ENCODE data around the gene CUL5. TPM values are rescaled to one million over a fixed set of nuclear protein-coding genes. Genes with fewer than 3 reads are reported as not detected.

The CUL5 gene
- total RNA-seq (10 to 100 TPM; 35.1 to 38.6 (median 37.8) TPM), polyA plus RNA-seq (8.6 TPM)
- long read RNA-seq, donor 1, full-length matches to known transcripts: 12 of 41 reads
- long read RNA-seq, donor 1, partial matches to known transcripts: 24 of 41 reads
- long read RNA-seq, donor 1, other reads (novel, unspliced or antisense): 5 of 41 reads
- long read RNA-seq, donor 2, full-length matches to known transcripts: 7 of 9 reads
- long read RNA-seq, donor 2, partial matches to known transcripts: 1 of 9 reads
- long read RNA-seq, donor 2, other reads (novel, unspliced or antisense): 1 of 9 reads
- long read RNA-seq, donor 3, full-length matches to known transcripts: 13 of 84 reads
- long read RNA-seq, donor 3, partial matches to known transcripts: 57 of 84 reads
- long read RNA-seq, donor 3, other reads (novel, unspliced or antisense): 14 of 84 reads
- long read RNA-seq, donor 4, full-length matches to known transcripts: 8 of 19 reads
- long read RNA-seq, donor 4, partial matches to known transcripts: 6 of 19 reads
- long read RNA-seq, donor 4, other reads (novel, unspliced or antisense): 5 of 19 reads

- intact Hi-C loops (cut with DNase I): loop anchor here in 2 of 4 donors (5.0 kb wide), 1 partner anchor 213 kb away; the partner anchor contains the start of genes ATM (in 2 of the 2) and NPAT (in 2 of the 2)
- no peaks in the 10 kb centered on the region for H3K4me1 ChIP-seq (ENCODE audit: control insufficient read depth, insufficient read depth, low read length)
- peak within 1 kb of the TSS; percentile 91 for H3K4me3 ChIP-seq (ENCODE audit: low read length)
- peak; percentile 95 to 98 (median 97) for DNase-seq
- H3K27me3 ChIP-seq (ENCODE audit: control insufficient read depth, insufficient read depth): no peaks in the 10 kb centered on the region
- H3K9me3 ChIP-seq (ENCODE audit: control insufficient read depth, low read length): no peaks in the 10 kb centered on the region
- under 1% methylated on average over 72 of the region's 72 CpGs for WGBS
- H3K27ac ChIP-seq (ENCODE audit: low read length): peak within 1 kb of the TSS; percentile 95
- peak; percentile 98 for ATAC-seq
Observed at GRCh38 chr11:108008656-108009496, at the start of gene CUL5. Gene CUL5 (plus strand): TSS chr11:108008898. CDS start chr11:108009349, 451 bp downstream.

DNA sequence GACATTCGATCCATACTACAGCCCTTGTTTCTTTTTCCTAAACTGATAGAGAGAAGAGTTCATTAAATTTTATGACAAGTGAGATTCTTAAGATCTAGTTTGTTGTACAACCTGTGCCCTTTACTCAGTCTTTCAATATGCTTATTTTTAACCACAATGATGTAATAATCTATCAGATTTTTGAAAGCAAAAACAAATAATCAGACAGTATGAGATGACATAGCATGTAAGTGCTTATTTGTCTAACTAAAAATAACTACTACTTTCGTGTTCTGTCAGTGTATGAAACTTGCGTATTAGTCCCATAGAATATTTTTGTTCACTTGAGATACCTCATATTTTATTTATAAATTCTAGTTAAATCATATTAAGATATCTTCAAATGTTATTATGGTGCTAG is 47.2 kb upstream of the CUL5 start:
- intact Hi-C loops (cut with DNase I): no loop called here
- no peaks in the 10 kb centered on the region for H3K9me3 ChIP-seq (ENCODE audit: control insufficient read depth, low read length)
- H3K4me3 ChIP-seq (ENCODE audit: low read length): no peak overlapping the region
- no peaks in the 10 kb centered on the region for H3K27me3 ChIP-seq (ENCODE audit: control insufficient read depth, insufficient read depth)
- 76% methylated on average over 3 of the region's 3 CpGs for WGBS
- no peak for ATAC-seq
- no peak overlapping the region for H3K27ac ChIP-seq (ENCODE audit: low read length)
- no peak for DNase-seq
- no peaks in the 10 kb centered on the region for H3K4me1 ChIP-seq (ENCODE audit: control insufficient read depth, insufficient read depth, low read length)

DNA sequence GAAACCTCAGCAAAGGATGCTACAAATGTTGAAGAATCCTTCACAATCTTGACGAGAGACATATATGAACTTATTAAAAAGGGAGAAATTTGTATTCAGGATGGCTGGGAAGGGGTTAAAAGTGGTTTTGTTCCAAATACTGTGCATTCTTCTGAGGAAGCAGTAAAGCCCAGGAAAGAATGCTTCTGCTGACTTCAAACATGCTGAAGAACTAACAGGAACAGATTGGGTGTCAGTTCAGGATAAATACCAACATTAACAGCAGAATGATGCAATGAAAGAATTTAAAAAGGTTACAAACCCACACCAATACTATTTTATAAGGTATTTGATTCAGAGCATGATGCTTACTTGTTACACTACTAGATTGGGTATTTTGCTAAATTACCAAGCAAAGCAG is 46.5 kb upstream of the CUL5 start:
- Histone ChIP-seq H3K27me3 (ENCODE audit: control insufficient read depth, insufficient read depth) (no peaks in the 10 kb centered on the region), H3K4me1 (ENCODE audit: control insufficient read depth, insufficient read depth, low read length) (no peaks in the 10 kb centered on the region), H3K9me3 (ENCODE audit: control insufficient read depth, low read length) (no peaks in the 10 kb centered on the region), H3K27ac (ENCODE audit: low read length) (no peak overlapping the region), H3K4me3 (ENCODE audit: low read length) (no peak overlapping the region)
- DNase-seq (no peak), ATAC-seq (no peak)
- 77% methylated on average over 1 of the region's 1 CpG for WGBS
- intact Hi-C loops (cut with DNase I): no loop called here

DNA sequence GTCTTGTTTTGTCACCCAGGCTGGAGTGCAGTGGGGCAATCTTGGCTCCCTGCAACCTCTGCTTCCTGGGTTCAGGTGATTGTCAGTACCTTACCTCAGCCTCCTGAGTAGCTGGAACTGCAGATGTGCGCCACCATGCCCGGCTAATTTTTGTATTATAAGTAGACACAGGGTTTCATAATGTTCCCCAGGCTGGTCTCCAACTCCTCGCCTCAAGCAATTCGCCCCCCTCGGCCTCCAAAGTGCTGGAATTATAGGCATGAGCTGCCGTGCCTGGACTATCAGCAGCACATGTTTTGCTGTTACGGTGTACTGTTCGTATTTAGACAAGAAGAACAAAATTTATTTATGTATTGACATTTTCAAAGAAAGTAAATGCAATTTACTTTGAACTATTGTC is 45.6 kb upstream of the CUL5 start:
- Histone ChIP-seq H3K9me3 (ENCODE audit: control insufficient read depth, low read length) (no peaks in the 10 kb centered on the region), H3K4me3 (ENCODE audit: low read length) (no peak overlapping the region), H3K4me1 (ENCODE audit: control insufficient read depth, insufficient read depth, low read length) (no peaks in the 10 kb centered on the region), H3K27ac (ENCODE audit: low read length) (no peak overlapping the region), H3K27me3 (ENCODE audit: control insufficient read depth, insufficient read depth) (no peaks in the 10 kb centered on the region)
- ATAC-seq: no peak
- no peak for DNase-seq
- intact Hi-C loops (cut with DNase I): no loop called here
- WGBS: 79% methylated on average over 8 of the region's 8 CpGs

GRCh38 chr11:107969219-107969618 is 39.5 kb upstream of the CUL5 start:
- DNase-seq: no peak
- no peaks in the 10 kb centered on the region for H3K9me3 ChIP-seq (ENCODE audit: control insufficient read depth, low read length)
- no peak overlapping the region for H3K27ac ChIP-seq (ENCODE audit: low read length)
- no peaks in the 10 kb centered on the region for H3K4me1 ChIP-seq (ENCODE audit: control insufficient read depth, insufficient read depth, low read length)
- intact Hi-C loops (cut with DNase I): no loop called here
- ATAC-seq: no peak
- no peaks in the 10 kb centered on the region for H3K27me3 ChIP-seq (ENCODE audit: control insufficient read depth, insufficient read depth)
- H3K4me3 ChIP-seq (ENCODE audit: low read length): no peak overlapping the region

DNA sequence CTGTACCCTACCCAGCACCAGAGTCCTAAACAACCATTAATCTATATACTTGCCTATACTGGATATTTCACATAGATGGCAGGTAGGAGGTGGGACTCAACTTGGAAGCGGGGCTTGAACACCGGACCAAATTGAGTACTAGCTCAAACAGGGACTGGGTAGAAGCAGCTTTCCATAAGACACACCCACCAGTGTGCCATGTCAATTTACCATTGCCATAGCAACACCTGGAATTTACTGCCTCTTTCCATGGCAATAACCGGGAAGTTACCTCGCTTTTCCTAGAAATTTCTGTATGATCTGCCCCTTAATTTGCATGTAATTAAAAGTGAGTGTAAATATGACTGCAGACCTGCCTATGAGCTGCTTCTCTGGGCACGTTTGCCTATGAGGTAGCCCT is 38.6 kb upstream of the CUL5 start:
- DNase-seq: no peak
- Histone ChIP-seq H3K9me3 (ENCODE audit: control insufficient read depth, low read length) (no peaks in the 10 kb centered on the region), H3K4me1 (ENCODE audit: control insufficient read depth, insufficient read depth, low read length) (no peaks in the 10 kb centered on the region), H3K4me3 (ENCODE audit: low read length) (no peak overlapping the region), H3K27me3 (ENCODE audit: control insufficient read depth, insufficient read depth) (no peaks in the 10 kb centered on the region), H3K27ac (ENCODE audit: low read length) (no peak overlapping the region)
- intact Hi-C loops (cut with DNase I): no loop called here
- 80% methylated on average over 5 of the region's 5 CpGs for WGBS
- ATAC-seq: no peak

GRCh38 chr11:107973641-107974040 is 35.1 kb upstream of the CUL5 start:
- Histone ChIP-seq H3K27me3 (ENCODE audit: control insufficient read depth, insufficient read depth) (no peaks in the 10 kb centered on the region), H3K9me3 (ENCODE audit: control insufficient read depth, low read length) (no peaks in the 10 kb centered on the region), H3K27ac (ENCODE audit: low read length) (no peak overlapping the region), H3K4me3 (ENCODE audit: low read length) (no peak overlapping the region), H3K4me1 (ENCODE audit: control insufficient read depth, insufficient read depth, low read length) (no peaks in the 10 kb centered on the region)
- no peak for DNase-seq
- WGBS: 91% methylated on average over 1 of the region's 1 CpG
- intact Hi-C loops (cut with DNase I): no loop called here
- ATAC-seq: no peak

DNA sequence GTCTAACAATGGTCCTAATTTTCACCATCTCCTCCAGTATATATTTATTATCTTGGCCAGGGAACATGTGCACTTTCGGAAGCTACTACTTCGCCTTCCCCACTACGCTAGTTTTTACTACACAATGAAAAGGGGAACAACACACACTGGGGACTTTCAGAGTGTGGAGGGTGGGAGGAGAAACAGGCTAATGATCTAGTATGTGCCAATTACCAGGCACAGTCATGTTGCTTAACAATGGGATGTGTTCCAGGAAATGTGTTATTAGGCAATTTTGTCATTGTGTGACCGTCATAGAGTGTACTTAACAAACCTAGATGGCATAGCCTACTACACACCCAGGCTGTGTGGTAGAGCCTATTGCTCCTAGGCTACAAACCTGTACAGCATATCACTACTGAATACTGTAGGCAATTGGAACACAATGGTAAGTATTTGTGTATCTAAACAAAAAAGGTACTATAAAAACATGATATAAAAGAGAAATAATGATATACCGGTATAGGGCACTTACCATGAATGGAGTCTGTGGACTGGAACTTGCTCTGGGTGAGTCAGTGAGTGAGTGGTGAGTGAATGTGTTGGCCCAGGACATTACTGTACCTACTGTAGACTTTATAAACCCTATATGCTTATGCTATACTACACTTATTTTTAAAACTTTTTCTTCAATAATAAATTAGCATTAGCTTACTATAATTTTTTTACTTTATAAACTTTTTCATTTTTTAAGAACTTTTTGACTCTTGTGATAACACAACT is 20.1 kb upstream of the CUL5 start:
- H3K27me3 ChIP-seq (ENCODE audit: control insufficient read depth, insufficient read depth): no peaks in the 10 kb centered on the region
- 80% methylated on average over 5 of the region's 5 CpGs for WGBS
- no peak for DNase-seq
- H3K27ac ChIP-seq (ENCODE audit: low read length): no peak overlapping the region
- H3K4me1 ChIP-seq (ENCODE audit: control insufficient read depth, insufficient read depth, low read length): no peaks in the 10 kb centered on the region
- intact Hi-C loops (cut with DNase I): no loop called here
- no peaks in the 10 kb centered on the region for H3K9me3 ChIP-seq (ENCODE audit: control insufficient read depth, low read length)
- no peak overlapping the region for H3K4me3 ChIP-seq (ENCODE audit: low read length)
- peak in 1 of 2 donors; percentile 47 for ATAC-seq

- H3K4me3 ChIP-seq (ENCODE audit: low read length): no peak overlapping the region
- ATAC-seq (no peak), DNase-seq (no peak)
- H3K27me3 ChIP-seq (ENCODE audit: control insufficient read depth, insufficient read depth): no peaks in the 10 kb centered on the region
- H3K9me3 ChIP-seq (ENCODE audit: control insufficient read depth, low read length): no peaks in the 10 kb centered on the region
- intact Hi-C loops (cut with DNase I): no loop called here
- no peak overlapping the region for H3K27ac ChIP-seq (ENCODE audit: low read length)
- no peaks in the 10 kb centered on the region for H3K4me1 ChIP-seq (ENCODE audit: control insufficient read depth, insufficient read depth, low read length)
- 73% methylated on average over 5 of the region's 5 CpGs for WGBS
Observed at GRCh38 chr11:107991868-107992414, 16.8 kb upstream of the CUL5 start.

DNA sequence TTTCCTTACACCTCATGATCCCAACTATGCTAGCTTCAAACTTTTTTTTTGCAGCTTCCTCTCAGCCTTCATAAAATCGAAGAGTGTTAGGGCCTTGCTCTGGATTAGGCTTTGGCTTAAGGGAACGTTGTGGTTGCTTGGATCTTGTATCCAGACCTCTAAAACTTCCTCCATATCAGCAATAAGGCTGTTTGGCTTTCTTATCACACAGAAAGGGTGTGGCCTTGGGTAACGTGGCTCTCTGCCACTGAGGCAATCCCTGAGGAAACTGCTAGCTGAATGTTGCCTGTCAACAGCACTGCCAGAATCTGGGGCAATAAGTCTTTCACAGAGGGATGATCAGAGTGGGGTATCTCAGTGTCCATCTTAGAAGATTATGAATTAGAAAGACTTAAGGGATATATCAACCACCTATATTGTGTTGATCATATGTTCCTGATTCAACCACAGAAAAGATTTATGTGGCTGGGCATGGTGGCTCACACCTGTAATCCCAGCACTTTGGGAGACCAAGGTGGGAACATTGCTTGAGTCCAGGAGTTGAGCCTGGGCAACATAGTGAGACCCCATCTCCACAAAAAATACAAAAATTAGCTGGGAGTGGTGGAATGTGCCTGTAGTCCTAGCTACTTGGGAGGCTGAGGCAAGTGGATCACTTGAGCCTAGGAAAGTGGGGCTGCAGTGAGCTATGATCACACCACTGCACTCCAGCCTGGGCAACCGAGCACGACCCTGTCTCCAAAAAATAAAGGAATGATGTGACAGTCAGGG is 12.5 kb upstream of the CUL5 start:
- no peaks in the 10 kb centered on the region for H3K4me1 ChIP-seq (ENCODE audit: control insufficient read depth, insufficient read depth, low read length)
- no peak overlapping the region for H3K4me3 ChIP-seq (ENCODE audit: low read length)
- WGBS: 39% methylated on average over 5 of the region's 5 CpGs
- H3K27me3 ChIP-seq (ENCODE audit: control insufficient read depth, insufficient read depth): no peaks in the 10 kb centered on the region
- DNase-seq (no peak), ATAC-seq (no peak)
- intact Hi-C loops (cut with DNase I): no loop called here
- H3K9me3 ChIP-seq (ENCODE audit: control insufficient read depth, low read length): no peaks in the 10 kb centered on the region
- H3K27ac ChIP-seq (ENCODE audit: low read length): no peak overlapping the region

Data from right cardiac atrium (tissue), 5 donors.